ENCODE results near the gene USP6NL.
"Not testable (repeated sequence)": the region's sequence is repeated elsewhere in the genome, so short reads cannot be mapped to it uniquely, and the experiment has no call there.

Gene USP6NL

GRCh38 chr10:11611248-11612020 lies at the start of gene USP6NL:
USP6NL (minus strand) TSS chr10:11611650; CDS start chr10:11597634, 14,016 bp downstream.
- DNase-seq = peak; percentile 54 to 87

GRCh38 chr10:11658801-11659368 lies 47.4 kb upstream of the USP6NL start:
- DNase-seq = no peak

- no peak for DNase-seq
Measured at GRCh38 chr10:11655836-11656235, 44.4 kb upstream of the USP6NL start.

GRCh38 chr10:11654659-11655058 lies 43.2 kb upstream of the USP6NL start:
- no peak for DNase-seq

- DNase-seq = no peak
Measured at GRCh38 chr10:11653758-11654471, 42.5 kb upstream of the USP6NL start.

GRCh38 chr10:11647676-11648075 lies 36.2 kb upstream of the USP6NL start:
- no peak for DNase-seq

GRCh38 chr10:11646450-11646849 lies 35.0 kb upstream of the USP6NL start:
- no peak for DNase-seq

GRCh38 chr10:11643039-11643438 lies 31.6 kb upstream of the USP6NL start:
- DNase-seq = no peak

- DNase-seq = no peak
Measured at GRCh38 chr10:11642566-11642965, 31.1 kb upstream of the USP6NL start.

- DNase-seq = no peak
Measured at GRCh38 chr10:11639849-11640764, 28.7 kb upstream of the USP6NL start.

- DNase-seq = no peak
Measured at GRCh38 chr10:11639362-11639761, 27.9 kb upstream of the USP6NL start.

- no peak for DNase-seq
Measured at GRCh38 chr10:11638055-11638698, 26.7 kb upstream of the USP6NL start.

GRCh38 chr10:11636697-11637303 lies 25.4 kb upstream of the USP6NL start:
- DNase-seq = no peak

GRCh38 chr10:11631890-11632587 lies 20.6 kb upstream of the USP6NL start:
- no peak for DNase-seq

GRCh38 chr10:11631291-11631690 lies 19.8 kb upstream of the USP6NL start:
- DNase-seq = no peak

GRCh38 chr10:11629731-11630130 lies 18.3 kb upstream of the USP6NL start:
- DNase-seq = no peak

GRCh38 chr10:11627941-11628340 lies 16.5 kb upstream of the USP6NL start:
- DNase-seq = not testable (repeated sequence)

GRCh38 chr10:11626071-11626470 lies 14.6 kb upstream of the USP6NL start:
- no peak for DNase-seq

- no peak for DNase-seq
Measured at GRCh38 chr10:11625019-11625735, 13.7 kb upstream of the USP6NL start.

GRCh38 chr10:11617233-11617632 lies 5.8 kb upstream of the USP6NL start:
- no peak for DNase-seq

- DNase-seq = no peak
Measured at GRCh38 chr10:11616021-11616420, 4.6 kb upstream of the USP6NL start.
